HG03571 (cell line): ENCODE measurements around the gene USP4.
"Not testable (repeated sequence)": the region's sequence is repeated elsewhere in the genome, so short reads cannot be mapped to it uniquely, and the experiment has no call there.

Experiments used
- ATAC-seq: cut with Tn5 transposase; IDR thresholded peaks from one replicate; pipeline ENCODE4 v1.9.1; 2021; ENCODE audit not compliant: unreplicated experiment

Gene USP4, protein sequence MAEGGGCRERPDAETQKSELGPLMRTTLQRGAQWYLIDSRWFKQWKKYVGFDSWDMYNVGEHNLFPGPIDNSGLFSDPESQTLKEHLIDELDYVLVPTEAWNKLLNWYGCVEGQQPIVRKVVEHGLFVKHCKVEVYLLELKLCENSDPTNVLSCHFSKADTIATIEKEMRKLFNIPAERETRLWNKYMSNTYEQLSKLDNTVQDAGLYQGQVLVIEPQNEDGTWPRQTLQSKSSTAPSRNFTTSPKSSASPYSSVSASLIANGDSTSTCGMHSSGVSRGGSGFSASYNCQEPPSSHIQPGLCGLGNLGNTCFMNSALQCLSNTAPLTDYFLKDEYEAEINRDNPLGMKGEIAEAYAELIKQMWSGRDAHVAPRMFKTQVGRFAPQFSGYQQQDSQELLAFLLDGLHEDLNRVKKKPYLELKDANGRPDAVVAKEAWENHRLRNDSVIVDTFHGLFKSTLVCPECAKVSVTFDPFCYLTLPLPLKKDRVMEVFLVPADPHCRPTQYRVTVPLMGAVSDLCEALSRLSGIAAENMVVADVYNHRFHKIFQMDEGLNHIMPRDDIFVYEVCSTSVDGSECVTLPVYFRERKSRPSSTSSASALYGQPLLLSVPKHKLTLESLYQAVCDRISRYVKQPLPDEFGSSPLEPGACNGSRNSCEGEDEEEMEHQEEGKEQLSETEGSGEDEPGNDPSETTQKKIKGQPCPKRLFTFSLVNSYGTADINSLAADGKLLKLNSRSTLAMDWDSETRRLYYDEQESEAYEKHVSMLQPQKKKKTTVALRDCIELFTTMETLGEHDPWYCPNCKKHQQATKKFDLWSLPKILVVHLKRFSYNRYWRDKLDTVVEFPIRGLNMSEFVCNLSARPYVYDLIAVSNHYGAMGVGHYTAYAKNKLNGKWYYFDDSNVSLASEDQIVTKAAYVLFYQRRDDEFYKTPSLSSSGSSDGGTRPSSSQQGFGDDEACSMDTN

DNA sequence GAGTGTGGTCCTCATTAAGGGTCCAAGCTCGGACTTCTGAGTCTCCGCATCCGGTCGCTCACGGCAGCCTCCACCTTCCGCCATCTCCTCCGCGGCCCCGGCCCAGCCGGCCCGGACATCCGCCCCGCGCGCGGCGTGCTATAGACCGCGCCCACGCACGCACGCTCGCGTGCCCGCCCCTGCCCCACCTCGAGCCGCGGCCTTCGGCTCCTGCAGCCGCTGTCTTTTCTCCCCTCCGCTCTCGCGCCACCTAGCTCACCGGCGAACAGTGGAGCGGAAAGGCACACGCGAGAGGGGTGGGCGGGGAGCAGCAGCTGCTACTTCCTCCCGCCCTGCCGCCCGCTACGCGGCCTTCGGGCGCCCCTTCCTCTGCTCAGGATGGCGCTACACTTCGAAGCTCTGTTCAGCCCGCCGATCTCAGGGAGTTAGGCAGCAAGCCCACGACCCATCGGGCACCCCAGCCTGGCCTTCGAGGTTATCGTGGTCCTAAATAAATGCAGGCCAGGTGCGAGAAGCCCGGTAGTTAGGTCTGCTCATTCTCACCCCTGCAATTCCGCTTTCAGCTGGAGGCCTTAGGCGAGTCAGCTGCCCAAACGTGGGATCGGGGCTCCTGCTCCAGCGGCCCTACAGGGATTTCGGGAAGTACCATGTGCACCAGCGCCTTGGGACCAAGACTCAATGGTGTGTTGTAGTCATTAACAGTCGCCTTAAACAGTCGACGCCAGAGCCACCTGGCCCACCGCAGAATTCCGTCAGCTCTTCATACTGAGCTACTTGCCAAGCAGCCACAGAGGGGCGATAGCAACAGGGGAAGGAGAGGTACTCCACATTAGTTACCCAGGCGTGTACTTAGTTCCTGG is at the start of gene USP4:
TSS of gene USP4 (minus strand) at position 113 of the 860 bp plus-strand sequence. CDS start at position 84, 29 bp downstream.
- peak; percentile 81 for ATAC-seq

GRCh38 chr3:49389297-49389696 is 49.4 kb upstream of the USP4 start:
- ATAC-seq = no peak

DNA sequence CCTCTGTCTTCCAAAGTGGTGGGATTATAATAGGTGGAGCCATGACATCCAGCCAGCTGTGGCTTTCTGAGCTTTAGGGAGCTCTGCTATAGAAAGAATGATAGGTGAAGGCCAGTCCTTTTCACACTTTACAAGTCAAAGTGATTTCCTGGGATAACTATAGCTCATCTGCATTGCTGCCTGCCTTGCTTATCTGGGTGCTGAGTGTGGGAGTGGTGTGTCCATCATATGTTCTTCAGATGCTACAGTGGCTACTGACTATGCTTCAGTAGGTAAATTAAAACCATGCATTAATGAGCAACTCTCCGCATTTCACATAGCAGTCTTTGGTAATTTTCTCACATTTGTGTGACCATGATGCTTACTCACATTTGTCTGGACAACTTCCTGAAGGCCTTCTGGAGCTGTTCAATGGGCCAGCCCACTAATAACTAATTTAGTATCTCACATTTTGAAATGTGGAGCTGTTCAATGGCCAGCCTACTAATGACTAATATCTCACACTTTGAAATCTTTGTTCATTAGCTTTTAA is 48.5 kb upstream of the USP4 start:
- no peak for ATAC-seq

- ATAC-seq = no peak
Observed at GRCh38 chr3:49387721-49388120, 47.9 kb upstream of the USP4 start.

DNA sequence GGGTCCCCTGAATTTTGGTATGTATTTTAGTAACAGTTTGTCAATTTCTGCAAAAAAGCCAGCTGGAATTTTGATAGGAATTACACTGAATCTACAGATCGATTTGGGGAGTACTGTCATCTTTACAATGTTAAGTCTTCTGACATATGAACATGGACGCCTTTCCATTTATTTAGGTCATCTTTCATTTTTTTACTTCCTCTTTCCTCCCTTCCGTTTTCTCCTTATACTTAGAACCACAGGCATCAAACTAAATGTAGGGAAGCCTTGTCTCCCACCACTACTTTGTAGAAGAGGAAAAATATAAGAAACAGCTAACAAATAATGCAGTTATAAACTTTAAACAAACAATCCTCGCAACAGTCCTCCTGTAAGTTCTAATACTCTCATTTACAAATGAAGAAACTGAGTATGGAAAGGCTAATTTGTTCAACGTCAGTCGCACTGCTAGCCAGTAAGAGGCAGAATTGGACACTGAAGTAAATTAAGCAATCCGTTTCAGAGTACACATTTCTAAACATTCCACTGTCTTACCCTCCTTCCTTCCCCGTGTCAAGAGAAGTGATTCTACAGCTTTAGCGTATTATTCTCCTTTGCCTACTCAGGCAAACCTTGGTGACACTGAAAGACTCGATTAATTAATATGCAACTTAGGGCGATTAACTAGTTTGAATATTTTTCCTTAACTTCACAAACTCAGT is 46.4 kb upstream of the USP4 start:
- no peak for ATAC-seq

GRCh38 chr3:49385617-49386016 is 45.8 kb upstream of the USP4 start:
- ATAC-seq = no peak

- ATAC-seq = no peak
Observed at GRCh38 chr3:49383387-49383786, 43.5 kb upstream of the USP4 start.

DNA sequence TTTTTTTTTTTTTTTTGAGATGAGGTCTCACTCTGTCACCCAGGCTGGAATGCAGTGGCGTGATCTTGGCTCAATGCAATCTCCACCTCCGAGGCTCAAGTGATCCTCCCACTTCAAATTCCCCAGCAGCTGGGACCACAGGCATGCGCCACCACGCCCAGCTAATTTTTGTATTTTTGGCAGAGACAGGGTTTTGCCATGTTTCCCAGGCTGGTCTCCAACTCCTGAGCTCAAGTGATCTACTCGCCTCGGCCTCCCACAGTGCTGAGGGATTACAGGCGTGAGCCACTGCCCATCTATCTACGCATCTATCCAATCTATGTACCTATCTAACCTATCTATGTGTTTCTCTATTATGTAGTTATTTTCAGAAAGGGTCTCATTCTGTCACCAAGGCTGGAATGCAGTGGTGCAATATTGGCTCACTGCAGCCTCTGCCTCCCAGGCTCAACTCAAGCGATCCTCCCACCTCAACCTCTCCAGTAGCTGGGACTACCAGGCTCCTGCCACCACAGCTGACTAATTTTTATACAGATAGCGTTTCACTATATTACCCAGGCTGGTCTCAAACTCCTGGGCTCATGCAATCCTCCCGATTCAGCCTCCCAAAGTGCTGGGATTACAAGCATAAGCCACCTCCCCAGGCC is 38.5 kb upstream of the USP4 start:
- ATAC-seq = no peak

- peak; percentile 49 for ATAC-seq
Observed at GRCh38 chr3:49377483-49377882, 37.6 kb upstream of the USP4 start.

GRCh38 chr3:49371946-49372345 is 32.1 kb upstream of the USP4 start:
- ATAC-seq = no peak

DNA sequence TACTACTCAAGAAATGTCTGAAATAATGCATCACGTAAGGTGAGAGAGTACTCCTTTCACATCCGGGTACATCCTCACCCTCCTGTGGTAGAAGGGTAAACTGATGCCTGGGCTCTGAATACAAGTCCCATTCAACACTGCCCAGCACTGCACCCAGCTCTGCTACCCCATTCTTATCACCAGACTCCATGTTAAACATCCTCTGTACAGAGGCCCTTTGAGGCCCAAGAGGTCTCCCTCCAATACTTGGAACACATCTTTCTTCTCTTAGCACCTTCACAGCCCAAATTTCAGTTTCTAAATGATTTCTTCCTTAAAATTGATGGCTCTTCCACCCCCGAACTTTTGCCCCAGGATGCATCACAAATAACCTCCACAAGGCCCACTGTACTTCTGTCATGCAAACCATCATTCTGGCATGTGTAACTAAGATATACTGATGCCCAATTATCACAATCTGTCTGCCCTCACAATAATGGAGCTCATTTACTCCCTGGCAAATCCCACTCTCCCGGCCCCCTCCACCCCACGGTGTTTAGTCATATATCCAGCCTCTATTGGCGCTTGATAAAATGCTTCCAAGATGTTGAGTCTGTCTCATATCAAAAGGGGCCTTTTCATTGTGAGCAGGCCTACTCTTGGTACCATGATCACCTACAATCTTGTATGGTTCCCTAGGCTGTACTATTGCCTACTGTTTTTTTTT is 30.9 kb upstream of the USP4 start:
- ATAC-seq = no peak

DNA sequence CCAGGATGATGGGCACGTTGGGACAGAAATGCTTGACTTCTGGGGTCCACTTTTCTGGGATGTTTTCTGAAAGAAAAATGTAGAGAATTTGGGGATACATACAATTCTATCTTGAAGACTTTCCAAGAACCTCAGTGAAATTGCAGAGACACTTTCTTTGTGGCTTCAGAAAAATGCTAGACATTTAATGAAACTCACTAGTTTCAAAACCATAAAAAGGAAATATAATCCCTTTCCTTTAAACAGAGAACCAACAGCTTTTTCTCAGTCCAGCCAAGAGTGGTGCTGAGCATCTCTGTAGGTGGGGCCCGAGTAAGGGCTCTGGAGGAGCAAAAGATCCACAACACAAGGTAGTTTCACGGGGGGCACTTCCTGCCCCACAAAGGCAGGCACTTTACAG is 22.7 kb upstream of the USP4 start:
- ATAC-seq = no peak

- ATAC-seq = no peak
Observed at GRCh38 chr3:49359623-49360022, 19.8 kb upstream of the USP4 start.

DNA sequence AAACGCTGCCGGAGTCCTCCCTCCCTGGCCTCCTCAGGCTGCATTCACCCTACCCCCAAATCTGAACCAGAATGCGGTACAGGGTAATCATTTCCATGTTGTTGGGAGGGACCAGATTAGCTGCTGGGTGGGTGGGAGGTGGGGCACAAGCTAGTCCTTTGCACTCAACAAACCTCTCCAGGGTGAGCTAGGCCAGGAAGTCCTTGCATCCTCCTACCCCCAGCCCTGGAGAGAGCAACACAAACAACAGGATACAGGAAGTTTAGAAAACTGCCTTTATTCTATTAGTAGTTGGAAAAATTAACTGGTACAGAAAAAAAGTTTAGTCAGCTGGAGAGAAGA is 19.0 kb upstream of the USP4 start:
- ATAC-seq = no peak

DNA sequence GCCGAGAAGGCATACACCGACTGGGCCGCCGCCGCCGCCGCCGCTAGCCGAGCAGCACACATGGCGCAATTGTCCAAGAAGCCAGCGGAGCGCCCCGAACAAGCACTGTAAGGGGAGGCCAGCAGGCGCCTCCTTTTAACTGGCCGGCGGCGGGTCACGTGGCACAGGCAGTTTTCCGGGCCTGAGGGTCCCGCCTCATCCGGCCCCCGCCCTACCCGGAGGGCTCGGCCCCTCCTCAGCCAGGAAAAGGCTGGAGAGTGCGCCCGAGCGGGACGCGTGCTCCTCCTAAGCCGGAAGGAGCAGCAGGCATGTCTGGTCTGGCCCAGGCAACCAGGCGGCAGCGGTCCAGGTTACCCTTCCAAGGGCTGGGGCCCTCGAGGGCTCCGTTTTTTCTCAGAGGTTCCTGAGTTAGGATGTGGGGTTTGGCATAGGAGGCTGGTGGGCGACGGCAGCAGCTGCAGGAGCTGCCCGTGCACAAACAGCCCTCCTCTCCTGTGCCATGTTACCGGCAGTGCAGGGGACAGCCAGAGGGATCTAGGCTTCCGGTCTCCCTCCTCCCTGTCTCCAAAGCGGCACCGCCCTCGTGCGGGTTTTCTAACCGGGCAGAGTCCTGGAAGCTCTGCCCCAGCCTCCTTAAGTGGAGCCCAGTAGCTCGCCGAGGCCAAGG is 18.5 kb upstream of the USP4 start, which contains the start of gene GPX1:
TSS of gene GPX1 (minus strand) at position 137 of the 667 bp plus-strand sequence. CDS start at position 62, 75 bp downstream.
- peak; percentile 86 for ATAC-seq

DNA sequence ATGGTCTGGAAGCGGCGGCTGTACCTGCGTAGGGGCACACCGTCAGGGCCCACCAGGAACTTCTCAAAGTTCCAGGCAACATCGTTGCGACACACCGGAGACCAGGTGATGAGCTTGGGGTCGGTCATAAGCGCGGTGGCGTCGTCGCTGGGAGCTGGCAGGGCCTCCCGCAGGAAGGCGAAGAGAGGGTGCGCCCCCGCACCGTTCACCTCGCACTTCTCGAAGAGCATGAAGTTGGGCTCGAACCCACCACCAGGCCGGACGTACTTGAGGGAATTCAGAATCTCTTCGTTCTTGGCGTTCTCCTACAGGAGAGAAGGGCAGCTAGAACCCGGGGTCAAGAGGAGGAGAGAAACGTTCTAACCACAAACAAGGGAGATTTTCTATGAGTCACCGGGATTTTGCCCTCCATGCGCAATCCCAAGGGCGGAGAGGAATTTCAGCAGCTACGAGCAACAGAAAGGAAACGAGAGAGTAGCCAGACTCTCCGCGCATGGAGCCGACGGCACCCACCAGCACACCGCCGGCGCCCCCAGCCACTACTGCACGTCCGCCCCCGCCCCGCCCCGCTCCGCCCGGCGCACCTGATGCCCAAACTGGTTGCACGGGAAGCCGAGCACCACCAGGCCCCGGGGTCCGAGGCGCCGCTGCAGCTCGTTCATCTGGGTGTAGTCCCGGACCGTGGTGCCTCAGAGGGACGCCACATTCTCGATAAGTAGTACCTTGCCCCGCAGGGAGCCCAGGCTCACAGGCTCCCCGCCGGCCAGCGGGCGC is 17.8 kb upstream of the USP4 start:
- peak; percentile 13 for ATAC-seq

DNA sequence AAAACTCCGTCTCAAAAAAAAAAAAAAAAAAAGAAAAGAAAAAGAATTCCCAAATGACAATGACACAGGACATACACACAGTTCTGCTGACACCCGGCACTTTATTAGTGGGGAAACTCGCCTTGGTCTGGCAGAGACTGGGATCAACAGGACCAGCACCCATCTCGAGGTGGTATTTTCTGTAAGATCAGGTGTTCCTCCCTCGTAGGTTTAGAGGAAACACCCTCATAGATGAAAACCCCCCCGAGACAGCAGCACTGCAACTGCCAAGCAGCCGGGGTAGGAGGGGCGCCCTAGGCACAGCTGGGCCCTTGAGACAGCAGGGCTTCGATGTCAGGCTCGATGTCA is 17.2 kb upstream of the USP4 start:
- ATAC-seq = not testable (repeated sequence)
